ENCODE measurements around the gene ZC3H12A.

DNA sequence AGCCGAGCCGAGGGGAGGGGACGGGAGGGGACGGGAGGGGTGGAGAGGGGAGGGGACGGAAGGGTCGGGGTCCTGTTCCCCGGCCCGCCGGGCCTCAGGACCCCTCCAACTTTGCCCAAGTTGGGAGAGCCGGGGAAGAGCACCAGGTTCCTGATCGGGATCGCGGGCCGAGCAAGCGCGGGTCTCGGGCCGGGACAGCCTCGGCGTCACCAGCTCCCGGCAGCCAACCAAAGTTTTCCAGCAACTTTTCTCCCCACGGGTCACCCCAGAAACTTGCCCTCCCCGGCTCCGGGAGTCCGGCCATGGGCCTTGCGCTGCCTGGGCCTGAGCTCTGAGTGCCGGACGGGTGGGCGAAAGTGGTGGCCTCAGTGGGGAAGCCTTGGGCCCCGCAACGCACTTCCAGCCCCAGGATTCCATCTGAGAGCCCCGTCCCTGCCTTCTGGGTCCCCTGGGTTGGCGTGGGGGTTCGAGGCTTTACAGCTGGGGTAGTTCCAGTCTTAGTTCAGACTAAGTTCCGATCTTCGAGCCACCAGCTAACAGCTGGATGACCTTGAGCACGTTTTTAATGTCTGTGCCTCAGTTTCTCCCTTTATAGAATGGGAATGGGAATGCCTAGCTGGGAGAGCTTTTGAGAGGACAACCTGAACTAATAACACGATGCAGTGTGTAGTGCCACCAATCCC is 458 bp downstream of the ZC3H12A start:
- TF ChIP-seq, protein P1, sequence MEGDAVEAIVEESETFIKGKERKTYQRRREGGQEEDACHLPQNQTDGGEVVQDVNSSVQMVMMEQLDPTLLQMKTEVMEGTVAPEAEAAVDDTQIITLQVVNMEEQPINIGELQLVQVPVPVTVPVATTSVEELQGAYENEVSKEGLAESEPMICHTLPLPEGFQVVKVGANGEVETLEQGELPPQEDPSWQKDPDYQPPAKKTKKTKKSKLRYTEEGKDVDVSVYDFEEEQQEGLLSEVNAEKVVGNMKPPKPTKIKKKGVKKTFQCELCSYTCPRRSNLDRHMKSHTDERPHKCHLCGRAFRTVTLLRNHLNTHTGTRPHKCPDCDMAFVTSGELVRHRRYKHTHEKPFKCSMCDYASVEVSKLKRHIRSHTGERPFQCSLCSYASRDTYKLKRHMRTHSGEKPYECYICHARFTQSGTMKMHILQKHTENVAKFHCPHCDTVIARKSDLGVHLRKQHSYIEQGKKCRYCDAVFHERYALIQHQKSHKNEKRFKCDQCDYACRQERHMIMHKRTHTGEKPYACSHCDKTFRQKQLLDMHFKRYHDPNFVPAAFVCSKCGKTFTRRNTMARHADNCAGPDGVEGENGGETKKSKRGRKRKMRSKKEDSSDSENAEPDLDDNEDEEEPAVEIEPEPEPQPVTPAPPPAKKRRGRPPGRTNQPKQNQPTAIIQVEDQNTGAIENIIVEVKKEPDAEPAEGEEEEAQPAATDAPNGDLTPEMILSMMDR (IDR thresholded peaks at IDR 0.05), result no peak
- TF ChIP-seq POLR2A (IDR thresholded peaks at IDR 0.05), result no peak

All from lower leg skin (tissue), 3 donors.